ENCODE data around the gene RTEL1.

Gene RTEL1

DNA sequence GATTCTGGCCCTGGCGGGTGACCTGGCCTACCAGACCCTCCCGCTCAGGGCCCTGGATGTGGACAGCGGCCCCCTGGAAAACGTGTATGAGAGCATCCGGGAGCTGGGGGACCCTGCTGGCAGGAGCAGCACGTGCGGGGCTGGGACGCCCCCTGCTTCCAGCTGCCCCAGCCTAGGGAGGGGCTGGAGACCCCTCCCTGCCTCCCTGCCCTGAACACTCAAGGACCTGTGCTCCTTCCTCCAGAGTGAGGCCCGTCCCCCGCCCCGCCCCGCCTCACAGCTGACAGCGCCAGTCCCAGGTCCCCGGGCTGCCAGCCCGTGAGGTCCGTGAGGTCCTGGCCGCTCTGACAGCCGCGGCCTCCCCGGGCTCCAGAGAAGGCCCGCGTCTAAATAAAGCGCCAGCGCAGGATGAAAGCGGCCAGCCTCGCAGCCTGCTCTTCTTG, 80.6 kb downstream of the RTEL1 start:
- H3K4me3 ChIP-seq (ENCODE audit: low read depth, low read length): no peak overlapping the region
- TF ChIP-seq, protein P1, sequence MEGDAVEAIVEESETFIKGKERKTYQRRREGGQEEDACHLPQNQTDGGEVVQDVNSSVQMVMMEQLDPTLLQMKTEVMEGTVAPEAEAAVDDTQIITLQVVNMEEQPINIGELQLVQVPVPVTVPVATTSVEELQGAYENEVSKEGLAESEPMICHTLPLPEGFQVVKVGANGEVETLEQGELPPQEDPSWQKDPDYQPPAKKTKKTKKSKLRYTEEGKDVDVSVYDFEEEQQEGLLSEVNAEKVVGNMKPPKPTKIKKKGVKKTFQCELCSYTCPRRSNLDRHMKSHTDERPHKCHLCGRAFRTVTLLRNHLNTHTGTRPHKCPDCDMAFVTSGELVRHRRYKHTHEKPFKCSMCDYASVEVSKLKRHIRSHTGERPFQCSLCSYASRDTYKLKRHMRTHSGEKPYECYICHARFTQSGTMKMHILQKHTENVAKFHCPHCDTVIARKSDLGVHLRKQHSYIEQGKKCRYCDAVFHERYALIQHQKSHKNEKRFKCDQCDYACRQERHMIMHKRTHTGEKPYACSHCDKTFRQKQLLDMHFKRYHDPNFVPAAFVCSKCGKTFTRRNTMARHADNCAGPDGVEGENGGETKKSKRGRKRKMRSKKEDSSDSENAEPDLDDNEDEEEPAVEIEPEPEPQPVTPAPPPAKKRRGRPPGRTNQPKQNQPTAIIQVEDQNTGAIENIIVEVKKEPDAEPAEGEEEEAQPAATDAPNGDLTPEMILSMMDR (IDR thresholded peaks at IDR 0.05; ENCODE audit: low read depth, low read length): no peak

DNA sequence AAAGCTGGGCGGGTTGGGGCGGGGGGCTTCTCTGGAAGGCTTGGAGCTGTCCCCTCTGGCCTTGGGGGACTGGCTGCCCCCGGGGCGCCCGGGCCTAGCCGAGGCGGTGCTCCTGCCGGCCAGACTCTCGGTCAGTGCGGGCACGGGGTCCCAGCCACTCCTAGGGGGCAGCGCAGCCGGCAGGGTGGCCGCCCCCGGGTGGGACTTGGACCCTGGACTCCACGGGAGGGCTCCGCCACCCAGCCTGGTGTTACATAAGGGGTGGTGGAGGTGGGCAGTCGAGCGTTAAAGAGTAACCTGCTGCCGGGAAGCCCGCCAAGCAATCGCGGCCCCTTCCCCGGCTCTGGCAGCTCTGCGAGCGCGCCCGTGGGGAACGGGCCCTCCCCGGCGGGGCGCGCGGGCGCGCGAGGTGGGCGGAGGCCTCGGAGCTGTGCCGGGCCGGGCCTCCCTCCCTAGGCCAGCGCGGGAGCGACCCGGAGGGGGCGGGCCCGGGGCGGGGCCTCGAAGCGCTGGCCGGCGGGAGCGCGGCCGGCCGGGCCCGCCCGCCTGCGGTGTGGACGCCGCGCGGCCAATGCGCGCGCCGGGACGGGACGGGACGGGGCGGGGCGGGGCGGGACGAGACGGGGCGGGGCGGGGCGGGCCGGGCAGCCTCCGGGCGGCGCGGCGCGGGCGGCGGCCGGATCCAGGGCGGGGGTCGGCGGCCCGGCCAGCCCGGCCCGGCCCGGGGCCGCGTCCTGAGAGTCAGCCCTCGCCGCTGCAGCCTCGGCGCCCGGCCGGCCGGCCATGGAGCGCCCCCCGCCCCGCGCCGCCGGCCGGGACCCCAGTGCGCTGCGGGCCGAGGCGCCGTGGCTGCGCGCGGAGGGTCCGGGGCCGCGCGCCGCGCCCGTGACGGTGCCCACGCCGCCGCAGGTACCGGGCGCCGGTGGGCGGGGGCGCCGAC, 81.3 kb downstream of the RTEL1 start, which contains the start of gene SLC2A4RG:
SLC2A4RG (plus strand) TSS at position 647 of the 940 bp plus-strand sequence; CDS start at position 784, 137 bp downstream.
- TF ChIP-seq, protein P1 (IDR thresholded peaks at IDR 0.05; ENCODE audit: low read depth, low read length): no peak
- H3K4me3 ChIP-seq (ENCODE audit: low read depth, low read length): peak within 1 kb of the TSS; percentile 70

DNA sequence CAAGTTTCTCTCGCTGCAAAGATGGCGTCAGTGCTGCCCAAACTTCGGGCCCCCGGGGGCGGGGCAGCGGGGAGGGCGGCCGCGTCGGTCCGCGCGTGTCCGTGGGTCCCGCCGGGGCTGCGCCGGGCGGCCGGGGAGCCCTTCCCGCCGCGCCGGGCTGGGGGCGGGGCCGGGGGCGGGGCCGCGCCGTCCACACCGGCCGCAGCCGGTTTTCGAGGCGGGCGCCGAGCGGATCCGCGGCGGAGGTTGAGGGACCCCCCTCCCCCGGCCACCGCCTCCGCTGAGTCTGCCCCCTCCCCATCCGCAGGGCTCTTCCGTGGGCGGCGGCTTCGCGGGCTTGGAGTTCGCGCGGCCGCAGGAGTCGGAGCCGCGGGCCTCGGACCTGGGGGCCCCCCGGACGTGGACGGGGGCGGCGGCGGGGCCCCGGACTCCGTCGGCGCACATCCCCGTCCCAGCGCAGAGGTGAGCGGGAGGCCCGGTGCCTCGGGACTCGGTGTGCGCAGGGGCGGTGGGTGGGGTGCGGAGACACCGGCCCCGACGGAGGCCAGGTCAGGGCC, 82.0 kb downstream of the RTEL1 start:
- peak overlapping the region; percentile 70 for H3K4me3 ChIP-seq (ENCODE audit: low read depth, low read length)
- TF ChIP-seq, protein P1 (IDR thresholded peaks at IDR 0.05; ENCODE audit: low read depth, low read length): no peak

DNA sequence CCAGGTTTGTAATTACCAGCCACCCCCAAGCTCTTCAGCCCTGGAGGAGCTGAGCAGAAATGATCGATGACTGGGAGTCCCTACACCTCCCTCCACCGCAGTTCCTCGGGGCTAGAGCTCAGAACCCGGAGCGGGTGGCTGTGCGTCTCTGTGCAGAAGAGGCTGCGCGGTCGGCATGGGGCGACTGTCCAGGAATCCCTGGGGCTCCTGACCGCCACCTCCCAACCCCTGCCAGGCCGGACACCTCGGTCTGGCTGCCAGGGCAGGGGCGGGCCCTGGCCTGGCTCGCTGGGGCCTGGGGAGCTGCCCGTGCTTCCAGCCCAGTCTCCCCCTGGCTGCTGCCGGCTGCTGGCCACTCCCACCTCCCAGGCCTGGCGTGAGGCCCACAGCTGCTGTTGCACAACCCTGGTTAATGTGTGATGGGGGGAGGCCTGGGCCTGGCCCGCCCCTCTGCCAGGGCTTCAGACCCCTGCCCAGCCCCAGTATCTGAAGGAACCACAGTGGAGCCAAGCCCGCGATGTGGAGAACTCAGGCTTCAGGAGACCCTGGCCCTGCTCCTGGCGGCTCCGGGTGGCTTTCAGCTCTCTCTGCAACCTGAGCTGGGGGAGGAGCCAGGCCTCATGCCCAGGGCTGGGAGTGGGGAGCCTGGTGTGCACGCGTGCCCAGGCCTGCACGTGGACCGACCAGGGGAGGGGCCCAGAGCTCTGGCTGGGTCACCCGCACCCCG, 82.7 kb downstream of the RTEL1 start:
- peak overlapping the region; percentile 70 for H3K4me3 ChIP-seq (ENCODE audit: low read depth, low read length)
- TF ChIP-seq, protein P1 (IDR thresholded peaks at IDR 0.05; ENCODE audit: low read depth, low read length): no peak

DNA sequence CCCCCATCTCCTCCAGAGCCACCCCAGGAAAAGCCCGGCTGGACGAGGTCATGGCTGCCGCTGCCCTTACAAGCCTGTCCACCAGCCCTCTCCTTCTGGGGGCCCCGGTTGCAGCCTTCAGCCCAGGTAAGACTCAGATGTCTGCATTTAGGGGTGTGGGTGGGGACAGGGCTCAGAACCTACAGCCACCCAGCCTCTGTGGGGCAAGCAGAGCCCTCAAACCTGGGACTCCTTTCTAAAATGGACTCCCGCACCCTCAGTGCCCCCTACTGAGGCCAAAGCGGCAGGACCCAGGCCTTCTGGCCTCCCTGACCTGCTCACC, 83.2 kb downstream of the RTEL1 start:
- TF ChIP-seq, protein P1 (IDR thresholded peaks at IDR 0.05; ENCODE audit: low read depth, low read length): no peak
- H3K4me3 ChIP-seq (ENCODE audit: low read depth, low read length): peak overlapping the region; percentile 70

DNA sequence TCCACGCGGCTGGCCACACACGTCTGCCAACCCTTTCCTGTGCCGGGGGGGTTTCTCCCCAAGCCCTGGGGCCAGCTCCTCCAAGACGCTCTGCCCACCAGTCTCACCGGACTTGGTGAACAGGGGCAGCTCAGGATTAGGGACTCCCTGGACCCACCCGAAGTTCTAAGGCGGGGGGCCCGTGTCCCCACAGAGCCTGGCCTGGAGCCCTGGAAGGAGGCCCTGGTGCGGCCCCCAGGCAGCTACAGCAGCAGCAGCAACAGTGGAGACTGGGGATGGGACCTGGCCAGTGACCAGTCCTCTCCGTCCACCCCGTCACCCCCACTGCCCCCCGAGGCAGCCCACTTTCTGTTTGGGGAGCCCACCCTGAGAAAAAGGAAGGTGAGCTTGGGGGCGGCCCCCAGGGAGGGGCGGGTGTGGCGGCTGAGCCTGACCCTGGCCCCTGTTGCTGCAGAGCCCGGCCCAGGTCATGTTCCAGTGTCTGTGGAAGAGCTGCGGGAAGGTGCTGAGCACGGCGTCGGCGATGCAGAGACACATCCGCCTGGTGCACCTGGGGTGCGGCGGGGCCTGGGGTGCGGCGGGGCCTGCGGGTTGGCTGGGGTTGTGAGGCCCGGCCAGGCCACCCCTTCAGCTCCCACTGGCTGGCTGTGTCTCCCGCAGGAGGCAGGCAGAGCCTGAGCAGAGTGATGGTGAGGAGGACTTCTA, 83.7 kb downstream of the RTEL1 start:
- H3K4me3 ChIP-seq (ENCODE audit: low read depth, low read length): peak overlapping the region; percentile 70
- TF ChIP-seq, protein P1 (IDR thresholded peaks at IDR 0.05; ENCODE audit: low read depth, low read length): no peak
